Cortex of kidney (tissue), 1 donor: ENCODE measurements around the gene HOXA10.

ENCODE experiments used
- DNase-seq: peaks from one replicate; lab custom pipeline; 2025; lab: John Stamatoyannopoulos, UW

The HOXA10 gene

GRCh38 chr7:27179030-27179429 lies 4.9 kb upstream of the HOXA10 start:
- no peak for DNase-seq

DNA sequence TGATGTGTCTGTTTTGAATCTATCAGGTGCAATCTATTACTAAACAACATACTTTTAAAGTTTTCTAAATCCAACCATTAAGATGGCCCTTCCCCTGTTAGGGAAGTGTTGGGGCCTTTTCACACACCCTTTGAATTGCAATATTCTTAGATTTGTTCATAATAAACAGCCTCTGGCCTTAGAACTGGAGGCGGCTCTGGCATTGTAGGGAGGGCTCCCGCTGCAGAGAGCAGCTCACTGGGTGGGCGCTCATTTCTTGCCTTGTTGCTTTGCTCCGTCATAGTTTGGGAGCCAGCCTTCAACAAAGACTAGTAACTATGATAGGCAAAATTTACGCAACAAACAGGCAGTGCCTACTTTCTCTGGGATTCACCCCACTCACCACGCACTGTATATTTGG lies 4.2 kb upstream of the HOXA10 start:
- no peak for DNase-seq

GRCh38 chr7:27177795-27178320 lies 3.7 kb upstream of the HOXA10 start:
- DNase-seq = no peak

GRCh38 chr7:27176962-27177794 lies 3.1 kb upstream of the HOXA10 start:
- DNase-seq = no peak

DNA sequence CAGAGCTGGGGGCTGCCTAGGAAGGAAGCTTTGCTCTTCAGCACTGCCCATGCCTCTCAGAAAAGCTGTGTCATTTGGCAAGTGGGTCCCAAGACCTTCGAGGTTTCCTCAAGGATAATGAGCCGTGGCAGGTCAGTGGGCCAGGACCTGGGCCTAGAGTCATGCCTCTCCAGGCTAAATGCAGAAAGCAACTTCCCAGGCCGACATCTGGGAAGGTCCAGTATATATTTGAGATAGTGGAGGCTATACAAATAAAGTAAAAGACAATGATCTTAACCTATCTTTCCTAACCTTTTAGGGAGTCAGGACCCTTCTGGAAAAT lies 2.4 kb upstream of the HOXA10 start:
- no peak for DNase-seq

DNA sequence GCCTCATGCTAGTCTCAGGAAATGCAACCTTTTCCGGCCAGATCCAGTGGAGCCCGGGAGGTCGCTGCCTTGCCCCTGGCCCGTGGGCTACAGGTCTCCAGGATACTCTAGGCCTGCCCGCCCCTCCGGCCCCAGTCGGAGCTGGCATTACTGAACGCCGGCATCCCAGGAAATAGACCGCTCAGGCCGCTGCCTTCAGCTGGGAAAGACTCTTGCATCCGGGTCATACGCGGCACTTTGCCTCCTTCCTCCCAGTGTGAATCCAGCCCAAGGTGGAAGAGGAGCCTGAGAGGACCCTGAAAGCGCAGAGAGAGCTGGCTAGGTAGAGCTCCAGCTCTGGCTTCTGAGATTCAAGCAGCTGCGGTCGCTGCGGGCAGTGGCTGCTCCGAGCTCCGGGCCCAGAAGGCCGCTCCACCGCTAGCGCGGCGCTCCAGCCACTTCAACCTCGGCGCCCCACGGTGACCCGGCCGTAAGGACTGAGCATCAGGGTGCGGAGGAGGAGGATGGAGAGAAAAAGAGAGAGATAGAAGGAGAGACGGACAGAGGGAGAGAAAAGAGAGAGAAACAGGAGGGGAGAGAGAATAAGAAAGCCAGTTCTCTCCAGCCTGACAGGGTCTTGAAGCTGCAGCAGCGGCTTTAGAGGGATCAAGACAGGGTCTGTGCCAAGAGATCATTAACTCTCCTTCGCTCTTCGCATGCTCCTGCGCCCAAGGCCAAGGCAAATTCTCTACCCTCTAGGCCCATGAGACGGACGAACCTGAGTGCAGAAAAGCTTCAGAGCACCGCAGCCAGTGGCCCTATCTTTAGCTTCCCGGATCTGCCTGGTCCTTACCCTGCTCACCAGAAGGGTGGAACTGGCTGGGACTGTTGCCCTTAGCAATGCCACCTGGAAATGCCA lies 1.8 kb upstream of the HOXA10 start:
- DNase-seq = no peak

DNA sequence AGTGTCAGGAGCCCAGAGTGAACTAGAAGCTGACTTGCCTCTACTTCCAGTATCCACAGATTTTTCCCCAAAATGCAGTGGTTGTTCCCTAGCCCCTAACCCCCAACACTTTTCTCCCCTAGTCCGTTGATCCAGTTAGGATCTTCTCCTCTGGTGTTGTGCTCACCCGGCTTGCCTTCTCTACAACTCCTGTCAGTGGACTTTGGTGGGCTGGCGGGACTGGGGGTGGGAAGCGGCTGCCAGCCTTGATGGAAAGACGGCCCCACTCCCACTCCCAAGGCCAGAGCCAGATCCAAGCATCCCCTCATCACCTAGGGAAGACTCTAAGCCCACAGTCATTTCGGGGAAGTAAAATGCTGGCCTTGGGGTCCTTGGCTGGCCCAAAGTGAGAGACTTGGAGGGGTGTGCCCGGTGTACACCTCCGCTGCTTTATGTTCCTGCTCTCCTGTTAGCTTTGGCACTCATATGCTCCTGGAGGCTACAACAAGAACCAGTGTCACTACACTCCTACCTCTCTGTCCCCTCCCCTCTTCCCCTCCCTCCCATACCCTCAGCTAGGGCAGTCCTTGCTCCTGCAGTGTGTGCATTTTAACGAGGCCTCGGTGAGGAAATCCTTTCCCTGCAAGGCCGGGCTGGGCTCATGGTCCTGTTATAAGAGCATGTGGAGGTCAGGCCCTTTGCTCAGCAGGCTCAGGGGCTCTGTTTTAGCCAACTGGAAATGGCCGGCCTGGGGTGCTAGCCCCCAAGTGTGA lies 930 bp upstream of the HOXA10 start:
- DNase-seq = no peak

DNA sequence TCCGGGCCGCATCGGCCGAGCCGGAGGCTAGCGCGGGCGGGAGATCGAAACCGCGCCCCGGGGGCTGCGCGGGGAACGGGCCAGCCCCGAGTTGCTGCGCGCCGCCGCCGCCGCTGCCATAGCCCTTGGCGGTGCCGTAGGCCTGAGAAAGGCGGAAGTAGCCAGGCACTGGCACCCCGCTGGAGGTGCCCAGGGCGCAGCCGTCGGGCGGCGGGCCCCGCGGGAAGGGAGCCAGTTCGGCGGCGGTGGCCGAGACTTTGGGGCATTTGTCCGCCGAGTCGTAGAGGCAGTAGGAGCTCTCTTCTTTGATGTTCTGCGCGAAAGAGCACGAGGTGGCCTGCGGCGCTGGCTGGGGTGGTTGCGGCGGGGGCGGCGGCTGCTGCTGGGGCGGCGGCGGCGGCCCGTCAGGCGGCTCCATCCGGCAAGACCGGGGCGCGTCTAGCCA lies 587 bp downstream of the HOXA10 start:
- DNase-seq = no peak

DNA sequence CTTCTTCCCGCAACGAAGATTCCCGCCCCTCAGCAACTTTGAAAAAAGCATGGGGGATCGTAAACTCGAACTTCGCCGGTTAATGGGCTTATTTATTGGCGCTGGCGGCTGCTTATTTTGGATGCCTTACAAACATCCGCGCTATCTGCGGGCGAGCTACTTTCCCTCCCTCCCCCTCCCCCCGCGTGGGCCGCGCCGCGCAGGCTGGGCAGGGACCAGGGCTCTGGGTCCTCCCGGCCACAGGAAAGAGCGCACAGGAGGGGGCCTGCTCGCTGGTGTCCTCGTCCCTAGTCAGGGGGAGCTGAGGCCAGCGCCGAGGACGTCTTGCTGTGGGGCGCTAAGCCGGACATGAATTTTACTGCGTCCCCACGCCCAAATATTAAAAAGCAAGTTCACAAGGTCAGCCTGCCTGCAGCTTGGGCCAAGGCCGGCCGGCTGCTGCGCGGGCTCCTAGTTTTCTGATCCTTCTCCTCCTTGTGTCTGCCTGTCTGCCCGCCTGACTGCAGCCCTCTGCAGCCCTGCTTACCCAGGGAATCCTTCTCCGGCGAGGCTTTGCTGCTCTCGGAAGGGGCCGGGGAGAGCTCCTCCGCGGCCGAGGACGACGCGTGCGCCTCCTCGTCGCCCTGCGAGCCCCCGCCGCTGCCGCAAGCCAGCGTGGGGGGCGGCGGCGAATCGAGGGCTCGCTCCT lies 1.2 kb downstream of the HOXA10 start:
- DNase-seq = no peak

DNA sequence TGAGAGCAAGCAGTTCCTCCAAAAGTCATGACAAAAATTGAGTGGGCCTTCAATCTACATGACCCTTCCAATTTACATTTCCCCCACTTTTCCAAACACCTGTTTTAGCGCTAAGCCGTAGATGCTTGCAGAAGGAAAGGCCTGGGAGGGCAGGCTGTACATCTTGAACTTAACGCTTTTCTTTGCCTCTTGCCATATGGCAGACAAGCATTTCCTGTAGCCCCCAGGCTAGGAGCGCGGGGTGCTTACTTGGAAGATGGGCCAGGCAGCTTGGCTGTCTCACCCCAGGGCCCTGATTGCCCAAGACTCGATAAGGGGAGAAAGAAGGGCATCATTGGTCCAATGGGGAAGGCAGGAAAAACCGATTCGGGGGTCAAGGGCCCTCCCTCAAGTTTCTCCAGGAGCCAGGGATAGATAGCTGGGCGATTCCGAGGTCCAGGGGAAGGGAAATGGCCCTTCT lies 1.8 kb downstream of the HOXA10 start:
- DNase-seq = no peak

DNA sequence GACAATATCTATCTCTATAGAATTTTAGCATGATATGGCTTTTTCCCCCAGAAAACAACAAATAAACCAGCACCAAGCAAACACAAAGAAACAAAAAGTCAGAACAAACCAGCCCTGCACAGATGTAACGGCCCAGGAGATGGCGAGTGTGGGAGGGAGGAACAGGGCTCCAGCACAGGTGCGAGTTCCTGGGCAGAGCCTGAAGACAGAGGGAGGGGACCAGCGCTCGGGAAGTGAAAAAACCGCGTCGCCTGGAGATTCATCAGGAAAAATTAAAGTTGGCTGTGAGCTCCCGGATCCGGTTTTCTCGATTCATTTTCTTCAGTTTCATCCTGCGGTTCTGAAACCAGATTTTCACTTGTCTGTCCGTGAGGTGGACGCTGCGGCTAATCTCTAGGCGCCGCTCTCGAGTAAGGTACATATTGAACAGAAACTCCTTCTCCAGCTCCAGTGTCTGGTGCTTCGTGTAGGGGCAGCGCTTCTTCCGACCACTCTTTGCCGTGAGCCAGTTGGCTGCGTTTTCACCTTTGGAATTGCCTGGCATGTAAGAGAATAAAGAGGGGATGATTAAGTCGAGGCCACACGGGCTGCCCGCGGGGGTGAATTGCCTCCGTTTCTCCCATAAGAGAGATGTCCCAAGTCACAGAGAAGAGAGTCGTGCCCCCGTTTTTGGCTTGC lies 2.3 kb downstream of the HOXA10 start:
- no peak for DNase-seq

GRCh38 chr7:27171325-27171636 lies 2.8 kb downstream of the HOXA10 start:
- no peak for DNase-seq

DNA sequence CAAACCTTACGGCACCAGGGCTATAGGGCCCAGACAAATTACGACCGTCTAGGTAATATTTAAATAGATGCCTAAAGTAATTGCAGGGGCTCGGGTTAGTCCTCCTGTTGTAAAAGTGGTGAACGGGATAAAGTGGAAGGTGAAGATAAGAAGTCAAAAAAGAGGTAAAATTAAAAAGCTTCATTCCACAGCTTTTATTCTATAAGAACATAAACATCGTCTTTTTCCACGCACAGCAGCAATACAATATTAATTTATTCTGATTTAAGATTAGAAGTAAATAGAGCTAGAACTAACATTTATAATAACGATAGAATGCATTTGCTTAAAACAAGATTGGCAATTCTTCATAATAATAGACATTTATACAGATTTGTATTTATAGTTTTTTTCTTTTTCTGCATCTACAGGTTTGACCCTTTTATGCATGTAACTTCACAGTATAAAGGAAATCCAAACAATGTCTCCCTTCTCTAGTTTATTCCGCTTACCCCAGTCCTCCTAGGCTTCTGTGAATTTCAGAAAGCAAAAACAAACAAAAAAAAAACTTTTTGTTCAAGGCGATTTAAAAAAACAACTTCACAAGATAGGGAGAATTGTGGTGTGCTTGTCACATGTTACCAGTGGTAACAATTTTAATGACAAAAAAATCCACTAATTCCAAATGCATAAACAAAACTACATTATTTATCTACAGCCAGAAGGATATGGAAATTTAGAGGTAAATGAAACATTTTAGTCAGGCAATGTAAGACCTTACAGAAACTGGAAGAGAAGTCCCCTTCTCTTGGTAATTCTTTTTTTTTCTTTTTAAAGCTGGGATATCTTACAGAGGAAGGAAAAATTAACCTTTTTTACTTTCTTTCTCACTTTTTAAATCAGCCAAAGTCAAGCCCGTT lies 3.4 kb downstream of the HOXA10 start:
- no peak for DNase-seq

- no peak for DNase-seq
These were observed 4.3 kb downstream of the HOXA10 start for GRCh38 chr7:27169658-27170425.

DNA sequence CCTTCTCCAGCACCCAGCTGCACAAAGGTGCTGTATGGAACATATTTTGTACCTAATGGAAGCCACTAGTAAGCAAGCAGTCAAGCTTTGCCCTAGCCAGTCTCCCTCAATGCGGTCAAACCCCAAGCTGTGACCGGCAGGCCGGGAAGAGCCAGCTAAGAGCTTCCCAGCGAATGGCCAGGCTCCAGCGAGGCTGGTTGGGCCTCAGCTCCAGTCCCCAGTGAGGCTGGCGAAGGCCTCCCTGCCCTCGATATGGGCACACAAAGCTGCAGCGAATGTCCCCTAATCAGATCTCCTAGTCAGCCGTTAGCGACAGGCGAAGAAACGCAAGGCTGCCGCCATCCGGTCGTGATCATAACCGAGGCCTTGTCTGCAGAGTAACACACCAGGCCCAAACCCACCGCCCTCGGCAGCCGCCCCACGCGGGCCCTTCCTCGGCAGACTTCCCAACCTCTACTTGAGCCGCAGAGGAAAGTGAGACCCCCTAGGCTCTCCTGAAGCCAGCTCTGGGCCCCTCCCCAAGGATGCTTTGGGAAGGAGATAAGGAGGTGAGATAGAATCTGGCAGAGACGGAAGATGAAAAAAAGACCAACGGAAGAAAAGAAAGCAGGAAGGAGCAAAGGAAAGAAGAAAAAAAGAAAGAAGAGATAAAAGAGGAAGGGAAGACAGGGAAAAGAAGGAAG lies 5.7 kb downstream of the HOXA10 start:
- no peak for DNase-seq

DNA sequence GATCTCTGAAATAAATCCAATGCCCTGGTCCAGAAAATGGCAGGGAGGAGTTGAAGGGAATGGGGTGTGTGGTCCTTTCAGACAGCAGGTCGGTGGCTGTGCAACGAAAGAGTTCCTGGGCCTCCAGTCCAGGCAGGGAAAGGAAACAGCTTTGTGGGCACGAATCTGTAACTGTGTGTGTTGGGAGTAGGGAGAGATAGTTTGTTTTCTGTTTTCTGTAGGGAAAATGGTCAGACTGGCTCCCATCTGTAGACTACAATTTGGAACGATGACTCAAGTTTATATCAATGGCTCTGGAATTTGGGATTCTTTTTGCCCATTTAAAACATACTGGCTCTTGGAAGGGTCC lies 6.2 kb downstream of the HOXA10 start:
- DNase-seq = no peak

DNA sequence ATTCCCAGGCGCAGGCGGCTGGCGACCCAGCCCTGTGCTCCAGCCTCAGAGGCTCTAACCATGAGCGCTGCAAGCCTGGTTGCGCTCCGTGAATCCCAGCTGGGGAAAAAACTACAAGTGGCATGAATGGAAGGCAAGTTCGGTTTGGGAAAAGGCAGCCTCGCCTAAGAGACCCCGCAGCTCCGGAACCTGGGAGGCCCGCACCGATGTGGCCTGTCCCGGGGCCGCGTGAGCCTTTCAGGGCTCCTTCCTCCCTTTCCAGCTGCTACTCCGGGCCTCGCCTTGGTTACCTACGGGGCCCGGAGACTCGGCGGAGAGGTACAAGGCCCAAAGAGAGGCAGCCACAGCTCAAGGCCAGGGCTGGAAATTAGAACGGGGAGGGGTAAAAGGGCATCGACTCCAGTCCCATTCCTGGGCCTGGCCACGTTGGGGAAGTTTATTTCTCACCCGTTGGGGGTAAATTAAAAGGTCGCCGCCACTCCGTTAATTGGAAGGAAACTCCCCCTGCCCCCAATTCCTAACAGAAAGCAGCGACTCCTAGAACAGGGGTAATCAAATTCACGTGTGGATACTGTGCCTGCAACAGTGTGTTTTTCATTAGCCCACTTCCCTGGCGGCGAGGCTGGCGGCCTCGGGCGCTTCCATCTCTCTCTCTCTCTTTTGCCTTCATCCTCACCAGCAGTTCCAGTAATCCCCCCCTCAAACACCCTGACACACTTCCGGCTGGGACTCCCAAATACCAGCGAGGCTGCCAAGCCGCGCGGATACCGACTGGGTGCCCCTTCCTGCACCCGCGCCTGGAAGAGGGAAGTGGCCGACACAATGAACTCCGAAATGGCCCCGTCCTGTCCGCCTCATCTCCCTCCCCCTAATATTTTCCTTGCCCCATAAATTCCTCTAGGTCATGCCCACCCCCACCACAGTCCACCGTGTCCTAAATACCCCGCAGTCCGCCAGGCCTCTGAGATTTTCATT lies 7.3 kb downstream of the HOXA10 start:
- no peak for DNase-seq
